GM19324 (cell line): ENCODE results near the gene SPTBN2.
"Not testable (repeated sequence)": the region's sequence is repeated elsewhere in the genome, so short reads cannot be mapped to it uniquely, and the experiment has no call there.

ENCODE experiments used
- ATAC-seq: cut with Tn5 transposase; IDR thresholded peaks from one replicate; pipeline ENCODE4 v1.9.1; 2021; ENCODE audit warnings: mild to moderate bottlenecking, moderate library complexity; ENCODE audit not compliant: unreplicated experiment, low FRiP score

SPTBN2 gene

GRCh38 chr11:66646828-66647227, 82.2 kb downstream of the SPTBN2 start:
- ATAC-seq: no peak

DNA sequence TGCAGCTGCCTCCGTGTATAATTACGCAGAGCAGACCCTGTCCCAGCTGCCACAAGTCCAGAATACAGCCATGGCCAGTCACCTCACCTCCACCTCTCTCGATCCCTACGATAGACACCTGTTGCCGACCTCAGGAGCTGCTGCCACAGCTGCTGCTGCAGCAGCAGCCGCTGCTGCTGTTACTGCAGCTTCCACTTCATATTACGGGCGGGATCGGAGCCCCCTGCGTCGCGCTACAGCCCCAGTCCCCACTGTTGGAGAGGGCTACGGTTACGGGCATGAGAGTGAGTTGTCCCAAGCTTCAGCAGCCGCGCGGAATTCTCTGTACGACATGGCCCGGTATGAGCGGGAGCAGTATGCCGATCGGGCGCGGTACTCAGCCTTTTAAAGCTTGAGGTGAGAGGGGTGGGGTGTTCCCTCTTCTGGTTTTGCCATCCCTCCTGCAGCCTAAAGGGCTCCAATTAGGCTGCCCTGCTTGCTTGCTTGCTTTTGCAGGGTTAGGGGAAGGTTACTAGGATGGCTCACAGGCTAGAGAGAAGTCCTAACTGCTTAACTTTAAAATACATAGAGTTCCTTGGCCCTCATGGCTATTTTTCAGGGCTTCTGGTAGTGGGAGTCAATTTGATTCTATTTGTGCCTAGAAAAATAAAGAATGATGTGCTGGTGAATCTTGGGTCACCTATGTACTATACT, 85.1 kb downstream of the SPTBN2 start:
- no peak for ATAC-seq

DNA sequence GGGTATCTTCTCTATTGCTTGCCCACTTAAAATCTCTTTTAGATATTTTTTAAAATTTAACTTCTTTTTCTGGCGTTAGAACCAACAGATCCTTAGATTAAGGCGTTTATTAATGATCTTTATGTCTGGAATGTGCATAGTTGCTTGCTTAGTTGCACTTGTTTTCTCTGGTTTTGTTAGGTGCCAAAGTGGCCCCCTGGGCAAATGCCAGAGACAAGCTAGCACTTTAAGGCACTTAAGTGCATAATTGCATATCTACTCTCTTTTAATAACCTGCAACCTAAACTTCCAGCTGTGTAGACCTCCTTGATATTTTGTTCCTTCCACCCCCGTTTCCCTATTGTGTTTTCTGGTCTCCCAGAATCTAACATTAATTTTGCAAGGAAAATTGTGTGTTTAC, 87.2 kb downstream of the SPTBN2 start:
- no peak for ATAC-seq

- ATAC-seq: not testable (repeated sequence)
Measured at GRCh38 chr11:66639814-66640340, 89.1 kb downstream of the SPTBN2 start.

DNA sequence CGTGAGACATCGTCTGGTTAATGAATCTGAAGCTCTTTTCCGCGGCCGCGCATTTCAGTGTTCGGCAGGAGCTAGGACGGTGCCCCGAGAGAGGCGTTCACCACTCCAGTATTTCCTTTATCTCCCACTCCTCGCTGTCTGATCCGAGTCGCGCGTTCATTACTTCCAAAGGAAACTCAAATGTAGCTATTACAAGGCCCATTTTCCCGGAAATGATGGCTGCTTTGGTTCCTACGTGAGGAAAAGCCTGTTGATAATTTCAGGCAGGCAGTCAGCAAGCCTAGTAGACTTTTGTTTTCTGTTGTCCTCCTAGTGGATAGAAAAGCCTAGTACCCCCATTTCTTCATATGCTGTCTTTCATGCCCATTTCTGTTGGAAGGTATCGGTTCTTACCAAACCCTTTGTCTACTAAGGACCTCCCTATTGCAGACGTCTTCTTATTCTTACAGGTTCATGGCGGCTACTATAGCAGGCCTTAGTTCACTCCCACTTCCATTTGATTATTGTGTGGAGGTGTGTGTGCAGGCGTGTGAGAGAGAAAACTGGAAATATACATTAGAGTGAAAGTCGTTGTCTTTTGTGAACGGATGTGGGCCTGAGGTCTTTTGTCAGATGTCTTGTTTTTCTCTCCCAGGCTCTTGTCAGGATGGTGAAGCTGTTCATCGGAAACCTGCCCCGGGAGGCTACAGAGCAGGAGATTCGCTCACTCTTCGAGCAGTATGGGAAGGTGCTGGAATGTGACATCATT, 89.8 kb downstream of the SPTBN2 start:
- ATAC-seq: no peak

- peak; percentile 97 for ATAC-seq
Measured at GRCh38 chr11:66638177-66639065, 90.6 kb downstream of the SPTBN2 start, which contains the start of gene RBM4. Gene RBM4 (plus strand): TSS chr11:66638703. CDS start chr11:66639712, 1,009 bp downstream.

GRCh38 chr11:66637557-66638176, 91.3 kb downstream of the SPTBN2 start:
- ATAC-seq: no peak

DNA sequence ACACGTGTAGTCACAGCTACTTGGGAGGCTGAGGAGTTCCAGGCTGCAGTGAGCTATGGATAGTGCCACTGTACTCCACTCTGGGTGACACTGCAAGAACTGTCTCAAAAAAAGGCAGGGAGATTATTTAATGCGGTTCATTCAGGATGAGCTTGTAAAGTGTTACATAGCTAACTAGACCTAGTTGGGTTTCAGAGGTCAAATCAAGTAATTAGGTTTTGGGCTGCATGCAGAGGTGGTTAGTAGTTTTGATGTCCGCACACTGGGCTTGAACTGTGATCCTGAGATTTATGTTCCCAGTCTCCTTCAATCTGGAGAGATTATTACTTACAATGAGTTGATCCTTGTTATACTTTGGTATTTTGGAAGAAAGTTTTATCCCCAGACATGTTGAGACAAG, 92.6 kb downstream of the SPTBN2 start:
- no peak for ATAC-seq
